Measurements from ENCODE around the gene SLC35E4. TPM values are rescaled to one million over a fixed set of nuclear protein-coding genes. Genes with fewer than 3 reads are reported as not detected.

Gene SLC35E4
- total and polyA plus RNA-seq, 3 donors from 2014 or later, result 11.6 to 35.9 (median 11.6) TPM

GRCh38 chr22:30654361-30654760 lies 18.8 kb downstream of the SLC35E4 start:
- Histone ChIP-seq H3K27me3 (no peaks in the 10 kb centered on the region), H3K36me3 (ENCODE audit: low read depth, missing control alignments) (no peaks in the 10 kb centered on the region), H3K4me3 (no peak overlapping the region), H3K4me1 (no peaks in the 10 kb centered on the region), H3K9me3 (no peaks in the 10 kb centered on the region), H3K27ac (no peak overlapping the region)
- intact Hi-C loops (cut with DNase I; ENCODE audit: low total_unique reads), result no loop called here
- WGBS, 2 donors, result 95 to 100% methylated on average over 7 to 14 of the region's 14 CpGs
- TF ChIP-seq CTCF (IDR thresholded peaks at IDR 0.05), result no peak
- no peak for TF ChIP-seq POLR2A (IDR thresholded peaks at IDR 0.05)
- DNase-seq, result no peak

GRCh38 chr22:30655532-30655931 lies 20.0 kb downstream of the SLC35E4 start:
- Histone ChIP-seq H3K27ac (no peak overlapping the region), H3K27me3 (no peaks in the 10 kb centered on the region), H3K36me3 (ENCODE audit: low read depth, missing control alignments) (no peaks in the 10 kb centered on the region), H3K4me3 (no peak overlapping the region), H3K9me3 (no peaks in the 10 kb centered on the region), H3K4me1 (no peaks in the 10 kb centered on the region)
- intact Hi-C loops (cut with DNase I; ENCODE audit: low total_unique reads), result no loop called here
- TF ChIP-seq POLR2A (IDR thresholded peaks at IDR 0.05) (no peak), CTCF (IDR thresholded peaks at IDR 0.05) (no peak)
- DNase-seq, result no peak
- WGBS, 2 donors, result 88 to 89% methylated on average over 3 of the region's 3 CpGs

- intact Hi-C loops (cut with DNase I; ENCODE audit: low total_unique reads), result no loop called here
- no peak for TF ChIP-seq CTCF (IDR thresholded peaks at IDR 0.05)
- no peak overlapping the region for H3K4me3 ChIP-seq
- WGBS, 2 donors, result 80 to 93% methylated on average over 4 of the region's 4 CpGs
- DNase-seq, result no peak
- no peaks in the 10 kb centered on the region for H3K36me3 ChIP-seq (ENCODE audit: low read depth, missing control alignments)
- H3K4me1 ChIP-seq, result no peaks in the 10 kb centered on the region
- H3K27me3 ChIP-seq, result no peaks in the 10 kb centered on the region
- no peaks in the 10 kb centered on the region for H3K9me3 ChIP-seq
- H3K27ac ChIP-seq, result no peak overlapping the region
Measured at GRCh38 chr22:30662040-30662439, 26.5 kb downstream of the SLC35E4 start.

- Histone ChIP-seq H3K4me3 (no peak overlapping the region), H3K36me3 (ENCODE audit: low read depth, missing control alignments) (no peaks in the 10 kb centered on the region), H3K9me3 (no peaks in the 10 kb centered on the region), H3K27ac (no peak overlapping the region), H3K4me1 (no peaks in the 10 kb centered on the region), H3K27me3 (no peaks in the 10 kb centered on the region)
- intact Hi-C loops (cut with DNase I; ENCODE audit: low total_unique reads), result no loop called here
- no peak for TF ChIP-seq CTCF (IDR thresholded peaks at IDR 0.05)
- no peak for TF ChIP-seq POLR2A (IDR thresholded peaks at IDR 0.05)
- WGBS, 2 donors, result 97 to 98% methylated on average over 12 to 13 of the region's 13 CpGs
- DNase-seq, result no peak
Measured at GRCh38 chr22:30664798-30665197, 29.2 kb downstream of the SLC35E4 start.

GRCh38 chr22:30665266-30665665 lies 29.7 kb downstream of the SLC35E4 start:
- no peaks in the 10 kb centered on the region for H3K4me1 ChIP-seq
- no peak for TF ChIP-seq POLR2A (IDR thresholded peaks at IDR 0.05)
- no peak for TF ChIP-seq CTCF (IDR thresholded peaks at IDR 0.05)
- H3K36me3 ChIP-seq (ENCODE audit: low read depth, missing control alignments), result no peaks in the 10 kb centered on the region
- no peak for DNase-seq
- intact Hi-C loops (cut with DNase I; ENCODE audit: low total_unique reads), result no loop called here
- H3K27me3 ChIP-seq, result no peaks in the 10 kb centered on the region
- no peaks in the 10 kb centered on the region for H3K9me3 ChIP-seq
- no peak overlapping the region for H3K27ac ChIP-seq
- no peak overlapping the region for H3K4me3 ChIP-seq
- WGBS, 2 donors, result 86 to 93% methylated on average over 2 of the region's 2 CpGs
